ENCODE data around the gene CACNA1C.

GRCh38 chr12:2644683-2645405, 592.1 kb downstream of the CACNA1C start:
- no peak for TF ChIP-seq CTCF (conservative IDR thresholded peaks at IDR 0.05)
- TF ChIP-seq ZFX (IDR thresholded peaks at IDR 0.05), result no peak

Data from C4-2B (cell line).